ENCODE data around the gene PLEKHA6.

- TF ChIP-seq POLR2A (IDR thresholded peaks at IDR 0.05) (no peak), CTCF (IDR thresholded peaks at IDR 0.05) (no peak)
Observed at GRCh38 chr1:204343802-204344201, 15.9 kb downstream of the PLEKHA6 start.

Data from right lobe of liver (tissue), 4 donors.